Neural progenitor cell (in vitro differentiated cells): ENCODE results near the gene NCKAP1. TPM values are rescaled to one million over a fixed set of nuclear protein-coding genes. Genes with fewer than 3 reads are reported as not detected.
A peak's percentile ranks its signal among the peaks of the same experiment; 100 is the strongest.

Experiments
- DNase-seq: peaks from one replicate; pipeline ENCODE4 v3.0.0-alpha.2; 2016; ENCODE audit warnings: low spot score
- H2AFZ ChIP-seq: fragments of 200-600 bp; sonication (generic); replicated peaks from 2 replicates; pipeline ENCODE4 v1.6.1; 2016; ENCODE audit warnings: antibody characterized with exemption
- H3F3A ChIP-seq: fragments of 200-600 bp; sonication (generic); 2 replicates; pipeline ENCODE4 v1.6.1; 2016; ENCODE audit warnings: antibody characterized with exemption, low read depth
- H3K27ac ChIP-seq: fragments of 200-600 bp; sonication (generic); 2 replicates; pipeline ENCODE4 v1.5.1; 2016; ENCODE audit warnings: mild to moderate bottlenecking
- H3K27me3 ChIP-seq: fragments of 200-600 bp; sonication (generic); 2 replicates; pipeline ENCODE4 v1.6.1; 2016; ENCODE audit warnings: mild to moderate bottlenecking, moderate library complexity
- H3K36me3 ChIP-seq: fragments of 200-600 bp; sonication (generic); 2 replicates; pipeline ENCODE4 v1.5.1; 2016
- H3K4me1 ChIP-seq: fragments of 200-600 bp; sonication (generic); 2 replicates; pipeline ENCODE4 v1.6.1; 2016; ENCODE audit warnings: mixed run types
- H3K4me2 ChIP-seq: fragments of 200-600 bp; sonication (generic); 2 replicates; pipeline ENCODE4 v1.6.1; 2016
- H3K4me3 ChIP-seq: fragments of 200-600 bp; sonication (generic); 2 replicates; pipeline ENCODE4 v1.5.1; 2016
- H3K79me2 ChIP-seq: fragments of 200-600 bp; sonication (generic); 2 replicates; pipeline ENCODE4 v1.6.1; 2016; ENCODE audit warnings: low read depth
- H3K9ac ChIP-seq: fragments of 200-600 bp; sonication (generic); 2 replicates; pipeline ENCODE4 v1.6.1; 2016
- H3K9me3 ChIP-seq: fragments of 200-600 bp; sonication (generic); 2 replicates; pipeline ENCODE4 v1.5.1; 2016; ENCODE audit warnings: low read depth
- H4K20me1 ChIP-seq: fragments of 200-600 bp; sonication (generic); 2 replicates; pipeline ENCODE4 v1.6.1; 2016; ENCODE audit warnings: low read depth
- H3K27ac Mint-ChIP-seq: 3 replicates; pipeline ENCODE4 v1.8.0; 2021; ENCODE audit warnings: mixed read lengths
- H3K27me3 Mint-ChIP-seq: 2 replicates; pipeline ENCODE4 v1.8.0; 2022; ENCODE audit warnings: low read depth, mild to moderate bottlenecking, inconsistent platforms, moderate library complexity, mixed read lengths; ENCODE audit not compliant: insufficient read depth
- H3K36me3 Mint-ChIP-seq: 3 replicates; pipeline ENCODE4 v1.8.0; 2021; ENCODE audit warnings: mixed read lengths
- H3K4me1 Mint-ChIP-seq: 3 replicates; pipeline ENCODE4 v1.8.0; 2021; ENCODE audit warnings: mixed read lengths
- H3K4me3 Mint-ChIP-seq: 3 replicates; pipeline ENCODE4 v1.8.0; 2021; ENCODE audit warnings: mild to moderate bottlenecking, moderate library complexity, mixed read lengths
- H3K9me3 Mint-ChIP-seq: 3 replicates; pipeline ENCODE4 v1.8.0; 2020; ENCODE audit warnings: mixed read lengths
- EZH2 ChIP-seq: fragments of 200-600 bp; sonication (generic); IDR thresholded peaks from 2 replicates; pipeline ENCODE4 v1.6.1; 2017; ENCODE audit warnings: antibody characterized with exemption, mild to moderate bottlenecking, moderate library complexity
- EZH2phosphoT487 ChIP-seq: fragments of 200-600 bp; sonication (generic); IDR thresholded peaks from 2 replicates; pipeline ENCODE4 v1.6.1; 2017; ENCODE audit warnings: antibody characterized with exemption
- total RNA-seq: library from RNA; depleted of rRNA; stranded (reverse); fragments of >200 nt; gene quantifications from 2 replicates; pipeline ENCODE4 v1.2.3, GENCODE V29; 2015; ENCODE audit warnings: low replicate concordance
- TF ChIP-seq, protein P1 (sequence below): fragments of 200-600 bp; sonication (generic); IDR thresholded peaks from 2 replicates; pipeline ENCODE4 v1.5.1; 2017; ENCODE audit warnings: antibody characterized with exemption, mild to moderate bottlenecking

The NCKAP1 gene
- total RNA-seq, 1 donor from 2014 or later: 164 TPM

DNA sequence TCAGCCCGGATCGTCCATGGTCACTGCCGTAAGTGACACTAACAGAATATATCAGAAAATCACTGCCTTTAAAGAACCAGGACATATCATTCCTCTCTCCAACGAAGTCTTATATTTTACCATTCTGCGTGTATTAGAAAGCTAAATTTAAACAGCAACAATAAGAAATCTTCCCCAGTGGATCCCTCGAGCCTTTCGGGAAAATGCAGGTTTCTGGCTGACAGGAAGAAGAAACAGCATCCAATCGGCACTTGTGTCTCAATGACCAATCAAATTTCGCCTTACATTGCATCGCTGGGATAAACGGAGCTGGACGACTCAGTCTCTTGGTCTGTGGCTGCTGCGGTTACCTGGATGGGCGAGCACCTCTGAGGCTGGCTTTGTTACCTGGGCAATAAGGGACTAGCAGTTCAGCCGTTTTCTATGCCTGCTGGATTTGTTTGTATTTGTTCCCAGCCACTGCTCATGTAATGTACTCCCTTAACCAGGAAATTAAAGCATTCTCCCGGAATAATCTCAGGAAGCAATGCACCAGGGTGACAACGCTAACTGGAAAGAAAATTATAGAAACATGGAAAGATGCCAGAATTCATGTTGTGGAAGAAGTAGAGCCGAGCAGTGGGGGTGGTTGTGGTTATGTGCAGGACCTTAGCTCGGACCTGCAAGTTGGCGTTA is 40.3 kb upstream of the NCKAP1 start, which contains the start of gene DUSP19:
DUSP19 (plus strand) TSS at position 284 of the 675 bp plus-strand sequence; CDS start at position 471, 187 bp downstream.
- Histone ChIP-seq H3K36me3 (no peaks in the 10 kb centered on the region), H3K27ac (no peak within 1 kb of the TSS), H3K9ac (peak within 1 kb of the TSS; percentile 40), H3F3A (peaks cover 5% of the 10 kb centered on the region), H3K4me1 (peaks cover 4% of the 10 kb centered on the region), H2AFZ (peak within 1 kb of the TSS; percentile 98), H4K20me1 (no peaks in the 10 kb centered on the region), H3K9me3 (no peaks in the 10 kb centered on the region), H3K4me2 (peak within 1 kb of the TSS; percentile 74), H3K27me3 (no peaks in the 10 kb centered on the region), H3K4me3 (peak within 1 kb of the TSS; percentile 61), H3K79me2 (no peaks in the 10 kb centered on the region)
- peak; percentile 84 for DNase-seq
- Mint-ChIP-seq H3K36me3 (no peaks in the 10 kb centered on the region), H3K4me1 (peaks cover 7% of the 10 kb centered on the region), H3K27ac (peak within 1 kb of the TSS; percentile 47), H3K4me3 (peak within 1 kb of the TSS; percentile 92), H3K9me3 (no peaks in the 10 kb centered on the region), H3K27me3 (peaks cover 4% of the 10 kb centered on the region)
- no peak for TF ChIP-seq EZH2phosphoT487
- TF ChIP-seq EZH2: no peak
- TF ChIP-seq, protein P1, sequence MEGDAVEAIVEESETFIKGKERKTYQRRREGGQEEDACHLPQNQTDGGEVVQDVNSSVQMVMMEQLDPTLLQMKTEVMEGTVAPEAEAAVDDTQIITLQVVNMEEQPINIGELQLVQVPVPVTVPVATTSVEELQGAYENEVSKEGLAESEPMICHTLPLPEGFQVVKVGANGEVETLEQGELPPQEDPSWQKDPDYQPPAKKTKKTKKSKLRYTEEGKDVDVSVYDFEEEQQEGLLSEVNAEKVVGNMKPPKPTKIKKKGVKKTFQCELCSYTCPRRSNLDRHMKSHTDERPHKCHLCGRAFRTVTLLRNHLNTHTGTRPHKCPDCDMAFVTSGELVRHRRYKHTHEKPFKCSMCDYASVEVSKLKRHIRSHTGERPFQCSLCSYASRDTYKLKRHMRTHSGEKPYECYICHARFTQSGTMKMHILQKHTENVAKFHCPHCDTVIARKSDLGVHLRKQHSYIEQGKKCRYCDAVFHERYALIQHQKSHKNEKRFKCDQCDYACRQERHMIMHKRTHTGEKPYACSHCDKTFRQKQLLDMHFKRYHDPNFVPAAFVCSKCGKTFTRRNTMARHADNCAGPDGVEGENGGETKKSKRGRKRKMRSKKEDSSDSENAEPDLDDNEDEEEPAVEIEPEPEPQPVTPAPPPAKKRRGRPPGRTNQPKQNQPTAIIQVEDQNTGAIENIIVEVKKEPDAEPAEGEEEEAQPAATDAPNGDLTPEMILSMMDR: no peak

DNA sequence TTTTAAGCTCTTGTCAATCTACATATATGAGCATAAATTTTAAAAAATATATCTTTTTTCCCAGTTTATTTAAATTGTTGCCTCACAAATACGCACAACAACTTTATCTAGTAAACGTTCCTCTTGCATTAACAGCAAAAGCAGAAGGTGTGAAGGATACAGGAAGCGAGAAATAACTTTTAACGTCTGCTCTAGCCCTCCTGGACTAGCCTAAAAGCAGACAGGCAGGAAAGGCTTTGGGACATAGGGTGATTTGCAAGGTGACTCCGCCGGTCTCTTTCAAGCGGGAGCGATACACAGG is 39.9 kb upstream of the NCKAP1 start:
- Histone ChIP-seq H3K4me3 (peak overlapping the region; percentile 61), H3K79me2 (no peaks in the 10 kb centered on the region), H3F3A (peaks cover 5% of the 10 kb centered on the region), H3K9ac (no peak overlapping the region), H4K20me1 (no peaks in the 10 kb centered on the region), H3K27me3 (no peaks in the 10 kb centered on the region), H2AFZ (peak overlapping the region; percentile 98), H3K36me3 (no peaks in the 10 kb centered on the region), H3K27ac (no peak overlapping the region), H3K9me3 (no peaks in the 10 kb centered on the region), H3K4me2 (peak overlapping the region; percentile 74), H3K4me1 (peaks cover 4% of the 10 kb centered on the region)
- TF ChIP-seq, protein P1: no peak
- TF ChIP-seq EZH2phosphoT487 (no peak), EZH2 (no peak)
- Mint-ChIP-seq H3K4me1 (peaks cover 7% of the 10 kb centered on the region), H3K27me3 (peaks cover 4% of the 10 kb centered on the region), H3K27ac (peak overlapping the region; percentile 47), H3K4me3 (peak overlapping the region; percentile 92), H3K9me3 (no peaks in the 10 kb centered on the region), H3K36me3 (no peaks in the 10 kb centered on the region)
- no peak for DNase-seq

DNA sequence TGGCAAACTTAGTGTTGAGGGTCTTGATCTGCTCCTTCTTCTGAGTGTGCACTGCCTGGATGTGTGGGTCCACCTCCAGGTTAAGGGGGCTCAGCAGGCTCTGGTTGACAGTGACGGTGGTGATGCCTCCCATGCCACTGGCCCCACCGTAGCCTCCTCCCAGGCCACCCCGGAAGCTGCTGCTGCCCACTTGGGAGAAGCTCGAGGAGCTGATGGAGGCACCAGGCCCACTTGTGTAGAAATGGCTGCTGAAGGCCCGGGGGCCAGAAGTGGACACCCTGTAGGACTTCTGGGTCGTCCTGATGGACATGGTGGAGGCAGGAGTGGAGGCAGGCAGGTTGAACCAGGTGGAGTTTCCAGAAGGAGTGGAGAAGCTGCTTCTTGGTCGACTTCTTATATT is 33.9 kb upstream of the NCKAP1 start:
- no peaks in the 10 kb centered on the region for H3K4me1 ChIP-seq
- Mint-ChIP-seq H3K36me3 (no peaks in the 10 kb centered on the region), H3K4me3 (no peak overlapping the region), H3K27ac (no peak overlapping the region), H3K9me3 (peaks cover 11% of the 10 kb centered on the region), H3K27me3 (peaks cover 3% of the 10 kb centered on the region), H3K4me1 (no peaks in the 10 kb centered on the region)
- TF ChIP-seq EZH2 (no peak), EZH2phosphoT487 (no peak)
- TF ChIP-seq, protein P1: no peak
- H3F3A ChIP-seq: peaks cover under 1% of the 10 kb centered on the region
- no peak for DNase-seq
- H3K9me3 ChIP-seq: no peaks in the 10 kb centered on the region
- H3K27me3 ChIP-seq: no peaks in the 10 kb centered on the region
- H3K27ac ChIP-seq: no peak overlapping the region
- H4K20me1 ChIP-seq: no peaks in the 10 kb centered on the region
- no peak overlapping the region for H3K4me3 ChIP-seq
- H3K36me3 ChIP-seq: no peaks in the 10 kb centered on the region
- H2AFZ ChIP-seq: no peak overlapping the region
- no peak overlapping the region for H3K4me2 ChIP-seq
- no peak overlapping the region for H3K9ac ChIP-seq
- no peaks in the 10 kb centered on the region for H3K79me2 ChIP-seq
